B cell (primary cell): ENCODE results near the gene AMZ2. TPM values are rescaled to one million over a fixed set of nuclear protein-coding genes. Genes with fewer than 3 reads are reported as not detected.
"Not testable (repeated sequence)": the region's sequence is repeated elsewhere in the genome, so short reads cannot be mapped to it uniquely, and the experiment has no call there.

Experiments
- ATAC-seq: fragments of 200-7000 bp; cut with Tn5 transposase; one replicate; pipeline ENCODE4 v1.10.0; 2021; ENCODE audit warnings: low read depth, mild to moderate bottlenecking, moderate number of reproducible peaks, moderate library complexity
- CTCF ChIA-PET: fragments of 350-600 bp; sonication (Branson Sonifier 250); formaldehyde crosslinking; loops from one replicate; lab custom pipeline; 2021; ENCODE audit warnings: antibody characterized with exemption, inconsistent platforms; lab: Charles Lee
- POLR2A ChIA-PET: fragments of 350-600 bp; sonication (Branson Sonifier 250); formaldehyde crosslinking; loops from one replicate; lab custom pipeline; 2021; ENCODE audit warnings: antibody characterized with exemption; lab: Charles Lee
- DNase-seq: peaks from one replicate; pipeline ENCODE4 v3.0.0; 2013
- H2AFZ ChIP-seq: 2 replicates; pipeline ENCODE4 v1.6.1; 2012; ENCODE audit warnings: mild to moderate bottlenecking, low read depth, low read length; ENCODE audit not compliant: insufficient read depth, poor library complexity, severe bottlenecking
- H3K27ac ChIP-seq, 2 donors: 1 replicate in 1 of 2; 2 replicates in 1 of 2; pipeline ENCODE4 v1.5.1; 2012 to 2013; ENCODE audit warnings: low read length in 2 of 2, mild to moderate bottlenecking in 2 of 2, moderate library complexity in 1 of 2
- H3K27me3 ChIP-seq, 4 experiments: fragments of 200-600 bp in 1 of 4; sonication (generic) in 1 of 4; replicated peaks in 1 of 4; 1 replicate in 2 of 4; 2 replicates in 2 of 4; pipeline versions ENCODE4 v1.6.1 to v1.7.0; 2013 to 2016; ENCODE audit warnings: low read length in 3 of 4, mild to moderate bottlenecking in 2 of 4, mixed read lengths in 1 of 4, moderate library complexity in 1 of 4; ENCODE audit not compliant: insufficient read depth in 4 of 4, control insufficient read depth in 3 of 4; ENCODE audit errors: control extremely low read depth in 1 of 4
- H3K36me3 ChIP-seq, 2 experiments: replicated peaks in 1 of 2; 1 replicate in 1 of 2; 2 replicates in 1 of 2; pipeline versions ENCODE4 v1.6.1 to v1.7.1; 2013; ENCODE audit warnings: low read length in 1 of 2; ENCODE audit not compliant: insufficient read depth in 2 of 2, control insufficient read depth in 1 of 2; ENCODE audit errors: control extremely low read depth in 1 of 2, extremely low read depth in 1 of 2
- H3K4me1 ChIP-seq, 2 donors: fragments of 200-600 bp in 1 of 2; sonication (generic) in 1 of 2; 1 replicate in 1 of 2; 2 replicates in 1 of 2; pipeline versions ENCODE4 v1.5.1 to v1.6.1; 2013 to 2017; ENCODE audit warnings: low read length in 2 of 2; ENCODE audit not compliant: control insufficient read depth in 2 of 2, insufficient read depth in 2 of 2
- H3K4me2 ChIP-seq: replicated peaks from 2 replicates; pipeline ENCODE3; 2012; ENCODE audit warnings: mild to moderate bottlenecking, low read depth, low read length; ENCODE audit not compliant: poor library complexity, severe bottlenecking
- H3K4me3 ChIP-seq, 5 experiments: fragments of 200-600 bp in 1 of 5; sonication (generic) in 1 of 5; 1 replicate in 3 of 5; 2 replicates in 2 of 5; pipeline versions ENCODE4 v1.5.1 to v1.7.0; 2011 to 2016; ENCODE audit warnings: low read length in 4 of 5, mild to moderate bottlenecking in 4 of 5, low read depth in 2 of 5, control low read depth in 1 of 5, moderate library complexity in 1 of 5; ENCODE audit not compliant: insufficient read depth in 1 of 5; ENCODE audit errors: control extremely low read depth in 1 of 5, extremely low read depth in 1 of 5
- H3K79me2 ChIP-seq: fragments of 200-600 bp; sonication (generic); one replicate; pipeline ENCODE4 v1.6.0; 2016; ENCODE audit warnings: low read length; ENCODE audit not compliant: control insufficient read depth, insufficient read depth
- H3K9ac ChIP-seq: fragments of 200-600 bp; sonication (generic); 2 replicates; pipeline ENCODE4 v1.6.1; 2017; ENCODE audit warnings: mild to moderate bottlenecking, low read length, moderate library complexity
- H3K9me3 ChIP-seq, 3 donors: one replicate each; pipeline versions ENCODE4 v1.6.1 to v1.7.1; 2013; ENCODE audit warnings: low read length in 2 of 3; ENCODE audit not compliant: control insufficient read depth in 2 of 3, insufficient read depth in 1 of 3; ENCODE audit errors: control extremely low read depth in 1 of 3
- H4K20me1 ChIP-seq: 2 replicates; pipeline ENCODE4 v1.6.0; 2012; ENCODE audit warnings: mild to moderate bottlenecking, low read length; ENCODE audit not compliant: insufficient read depth, control insufficient read depth, poor library complexity, severe bottlenecking
- H3K27ac Mint-ChIP-seq: one replicate; pipeline ENCODE4 v1.8.0; 2021; ENCODE audit warnings: mixed read lengths
- H3K27me3 Mint-ChIP-seq: one replicate; pipeline ENCODE4 v1.8.0; 2021; ENCODE audit warnings: mixed read lengths
- H3K4me1 Mint-ChIP-seq: one replicate; pipeline ENCODE4 v1.8.0; 2021; ENCODE audit warnings: mixed read lengths
- H3K4me3 Mint-ChIP-seq: one replicate; pipeline ENCODE4 v1.8.0; 2021; ENCODE audit warnings: mixed read lengths
- H3K9me3 Mint-ChIP-seq: one replicate; pipeline ENCODE4 v1.8.0; 2022; ENCODE audit warnings: mixed read lengths; ENCODE audit not compliant: insufficient read depth
- WGBS: methylation state at CpG from one replicate; pipeline ENCODE4 v1.1.5; 2013; ENCODE audit warnings: missing lambda C conversion rate; ENCODE audit not compliant: insufficient coverage; 5-methylcytosine and 5-hydroxymethylcytosine counted together
- intact Hi-C: fragments of 100-400 bp; cut with micrococcal nuclease; formaldehyde crosslinking; loops from one replicate; pipeline ENCODE4 v1.10.0; 2022
- polyA plus RNA-seq: library from polyadenylated mRNA; depleted of rRNA; stranded (reverse); fragments of >200 nt; gene quantifications from 2 replicates; pipeline ENCODE4 v1.2.3, GENCODE V29; 2012
- total RNA-seq, 2 donors: library from RNA; stranded (reverse); fragments of 120-200 nt in 1 of 2; gene quantifications; 1 replicate in 1 of 2; 2 replicates in 1 of 2; pipeline versions ENCODE4 v1.2.3 to v1.2.4, GENCODE V29; 2013 to 2022

Gene AMZ2
- total and polyA plus RNA-seq, 2 donors (not counting 1 experiment from before 2014, with no cell fraction given), result 64.1 to 70.7 TPM

DNA sequence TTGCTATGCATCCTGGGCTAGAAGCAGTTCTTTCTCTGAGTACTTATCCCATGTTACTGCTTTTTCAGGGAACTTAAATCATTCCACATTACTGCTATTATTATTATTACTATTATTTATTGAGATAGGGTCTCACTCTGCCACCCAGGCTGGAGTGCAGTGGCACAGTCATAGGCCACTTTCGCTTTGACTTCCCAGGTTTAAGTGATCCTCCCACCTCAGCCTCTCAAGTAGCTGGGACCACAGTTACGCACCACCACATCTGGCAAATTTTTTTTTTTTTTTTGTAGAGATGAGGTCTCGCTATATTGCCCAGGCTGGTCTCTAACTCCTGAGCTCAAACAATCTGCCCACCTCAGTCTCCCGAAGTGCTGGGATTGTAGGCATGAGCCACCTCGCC lies 28.4 kb upstream of the AMZ2 start:
- H3K27ac ChIP-seq, H3K9me3 ChIP-seq, ATAC-seq, H3K27ac Mint-ChIP-seq, CTCF ChIA-PET, H2AFZ ChIP-seq, H3K4me3 ChIP-seq, H3K27me3 Mint-ChIP-seq, H3K27me3 ChIP-seq, intact Hi-C loops, H3K4me3 Mint-ChIP-seq, H3K4me2 ChIP-seq, H3K9me3 Mint-ChIP-seq, H3K9ac ChIP-seq, DNase-seq, H4K20me1 ChIP-seq: not testable (repeated sequence)
- H3K4me1 Mint-ChIP-seq, result peaks cover 54% of the 10 kb centered on the region
- peaks cover 18 to 27% of the 10 kb centered on the region in 2 donors for H3K4me1 ChIP-seq
- no CpG with 5 or more reads among the region's 5 CpGs for WGBS
- POLR2A ChIA-PET, result interaction anchor here (0.7 kb wide), 1 partner anchor 14 kb away, joined by 3 read pairs; no protein-coding TSS in a partner anchor
- H3K79me2 ChIP-seq, result peaks cover 32% of the 10 kb centered on the region
- peaks cover 3 to 27% of the 10 kb centered on the region in 2 experiments for H3K36me3 ChIP-seq

- H3K4me3 ChIP-seq, ATAC-seq, H3K27me3 ChIP-seq, intact Hi-C loops, H3K9ac ChIP-seq, H3K9me3 ChIP-seq, H2AFZ ChIP-seq, H3K27me3 Mint-ChIP-seq, DNase-seq, H3K27ac ChIP-seq, H3K4me2 ChIP-seq, H3K9me3 Mint-ChIP-seq, H4K20me1 ChIP-seq: not testable (repeated sequence)
- POLR2A ChIA-PET, result interaction anchor here (0.7 kb wide), 1 partner anchor 13 kb away, joined by 3 read pairs; no protein-coding TSS in a partner anchor
- peak overlapping the region; percentile 86 for H3K27ac Mint-ChIP-seq
- peaks cover 29% of the 10 kb centered on the region for H3K79me2 ChIP-seq
- peaks cover 57% of the 10 kb centered on the region for H3K4me1 Mint-ChIP-seq
- WGBS, result no CpG with 5 or more reads among the region's 2 CpGs
- CTCF ChIA-PET, result interaction anchor here (0.7 to 1.6 kb wide), 2 partner anchors 8 to 15 kb away, joined by 3 read pairs; no protein-coding TSS in a partner anchor
- peak overlapping the region; percentile 66 for H3K4me3 Mint-ChIP-seq
- H3K36me3 ChIP-seq, result peaks cover 3 to 27% of the 10 kb centered on the region in 2 experiments
- peaks cover 20 to 29% of the 10 kb centered on the region in 2 donors for H3K4me1 ChIP-seq
These were observed 27.7 kb upstream of the AMZ2 start for GRCh38 chr17:68220186-68220585.

DNA sequence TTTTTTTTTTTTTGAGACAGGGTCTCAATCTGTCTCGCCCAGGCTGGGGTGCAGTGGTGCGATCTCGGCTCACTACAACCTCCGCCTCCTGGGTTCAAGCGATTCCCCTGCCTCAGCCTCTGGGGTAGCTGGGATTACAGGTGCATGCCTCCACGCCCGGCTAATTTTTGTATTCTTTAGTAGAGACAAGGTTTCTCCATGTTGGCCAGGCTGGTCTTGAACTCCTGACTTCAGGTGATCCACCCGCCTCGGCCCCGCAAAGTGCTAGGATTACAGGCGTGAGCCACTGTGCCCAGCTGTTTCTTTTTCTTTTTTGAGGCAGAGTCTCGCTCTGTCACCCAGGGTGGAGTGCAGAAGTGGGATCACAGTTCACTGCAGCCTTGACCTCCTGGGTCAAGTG lies 27.1 kb upstream of the AMZ2 start:
- H3K9ac ChIP-seq, H3K27ac ChIP-seq, H3K27ac Mint-ChIP-seq, DNase-seq, H3K4me2 ChIP-seq, H3K27me3 ChIP-seq, ATAC-seq, H3K4me3 Mint-ChIP-seq, POLR2A ChIA-PET, H2AFZ ChIP-seq, H4K20me1 ChIP-seq, H3K9me3 ChIP-seq, H3K9me3 Mint-ChIP-seq, intact Hi-C loops, H3K4me3 ChIP-seq, H3K27me3 Mint-ChIP-seq: not testable (repeated sequence)
- CTCF ChIA-PET, result interaction anchor here (0.6 to 1.6 kb wide), 5 partner anchors 8 to 184 kb away, joined by 3 to 4 read pairs (median 3); no protein-coding TSS in a partner anchor
- H3K4me1 ChIP-seq, result peaks cover 26 to 35% of the 10 kb centered on the region in 2 donors
- WGBS, result 90% methylated on average over 5 of the region's 12 CpGs
- H3K4me1 Mint-ChIP-seq, result peaks cover 58% of the 10 kb centered on the region
- peaks cover 33% of the 10 kb centered on the region for H3K79me2 ChIP-seq
- peaks cover 3 to 26% of the 10 kb centered on the region in 2 experiments for H3K36me3 ChIP-seq
